ENCODE measurements around the gene VAT1L. TPM values are rescaled to one million over a fixed set of nuclear protein-coding genes. Genes with fewer than 3 reads are reported as not detected.

VAT1L gene
- total and polyA plus RNA-seq, 2 donors (not counting 3 experiments of a cell fraction or from before 2014, with no cell fraction given) = 0.46 to 1.5 TPM

GRCh38 chr16:77784441-77785372 lies 3.7 kb upstream of the VAT1L start:
- Histone ChIP-seq H3K9me3 (replicated peaks; ENCODE audit: control insufficient read depth, insufficient read depth, low read length) (no peaks in the 10 kb centered on the region), H3K4me3 (replicated peaks in 1 of 3; ENCODE audit: insufficient read depth in 1 of 3, low read depth in 1 of 3, low read length in 3 of 3) (no peak overlapping the region), H2AFZ (ENCODE audit: low read depth, low read length) (no peak overlapping the region), H3K27me3 (ENCODE audit: control insufficient read depth in 2 of 2, insufficient read depth in 2 of 2, low read length in 2 of 2) (peaks cover 16 to 28% of the 10 kb centered on the region in 2 experiments), H3K9ac (replicated peaks; ENCODE audit: extremely low read depth, insufficient read depth, low read length) (no peak overlapping the region), H3K9me1 (replicated peaks; ENCODE audit: control insufficient read depth, extremely low read depth, insufficient read depth, low read length) (no peaks in the 10 kb centered on the region), H3K4me2 (ENCODE audit: insufficient read depth, low read length) (no peak overlapping the region), H3K79me2 (ENCODE audit: control insufficient read depth, insufficient read depth, low read length) (no peaks in the 10 kb centered on the region), H3K36me3 (ENCODE audit: control insufficient read depth in 2 of 2, extremely low read depth in 1 of 2, insufficient read depth in 2 of 2, low read length in 2 of 2) (no peaks in the 10 kb centered on the region), H3K27ac (ENCODE audit: insufficient read depth, low read depth, low read length) (no peak overlapping the region), H3K4me1 (ENCODE audit: control insufficient read depth, extremely low read depth, insufficient read depth, low read length) (peaks cover 7% of the 10 kb centered on the region), H4K20me1 (replicated peaks; ENCODE audit: control insufficient read depth, extremely low read depth, insufficient read depth, low read length) (no peaks in the 10 kb centered on the region)
- BruUV-seq (replicated peaks) = no TSS peak
- intact Hi-C loops (cut with micrococcal nuclease) = loop anchor here (5.0 kb wide), 1 partner anchor 187 kb away; no protein-coding TSS in a partner anchor
- DNase-seq (ENCODE audit: low read depth, low spot score) (no peak), FAIRE-seq (no peak)
- CTCF ChIA-PET = interaction anchor here (0.6 to 2.1 kb wide), 6 partner anchors 11 to 218 kb away, joined by 3 to 7 read pairs (median 4); partner anchors contain the start of gene NUDT7
- dilution Hi-C loops (cut with MboI; ENCODE audit: extremely low pct_ligation_motif_present, low sequenced_read_pairs) = no loop called here
- POLR2A ChIA-PET = no interaction called here
- no peak for TF ChIP-seq MAX (IDR thresholded peaks at IDR 0.05; ENCODE audit: insufficient read depth, insufficient read length)
- TF ChIP-seq POLR2AphosphoS5 (IDR thresholded peaks at IDR 0.05; ENCODE audit: insufficient read depth, low read depth, low read length) = no peak
- no peak for TF ChIP-seq GATA2 (IDR thresholded peaks at IDR 0.05; ENCODE audit: insufficient read depth, insufficient read length, low read depth, low read length)
- TF ChIP-seq JUN (IDR thresholded peaks at IDR 0.05; ENCODE audit: borderline replicate concordance, insufficient read depth, insufficient read length, low read depth) = no peak
- no peak for TF ChIP-seq POLR2A (IDR thresholded peaks at IDR 0.05; ENCODE audit: low read depth, low read length)
- TF ChIP-seq MYC (IDR thresholded peaks at IDR 0.05; ENCODE audit: low read depth, low read length) = no peak
- no peak for TF ChIP-seq FOS (IDR thresholded peaks at IDR 0.05; ENCODE audit: borderline replicate concordance, insufficient read depth, low read length)
- TF ChIP-seq EZH2 (IDR thresholded peaks at IDR 0.05; ENCODE audit: borderline replicate concordance, low read depth, low read length, severe bottlenecking) = no peak
- no peak for TF ChIP-seq CTCF (IDR thresholded peaks at IDR 0.05; ENCODE audit: extremely low read depth in 1 of 2, insufficient read depth in 1 of 2, low read depth in 1 of 2, low read length in 2 of 2)
